ENCODE results near the gene KIAA0232. TPM values are rescaled to one million over a fixed set of nuclear protein-coding genes. Genes with fewer than 3 reads are reported as not detected.
A peak's percentile ranks its signal among the peaks of the same experiment; 100 is the strongest.

KIAA0232 gene
- total and polyA plus RNA-seq, 9 of the 15 experiments (the other 6 are each of a cell fraction or from before 2014, with no cell fraction given), result 3.5 to 17.4 (median 13.0) TPM

DNA sequence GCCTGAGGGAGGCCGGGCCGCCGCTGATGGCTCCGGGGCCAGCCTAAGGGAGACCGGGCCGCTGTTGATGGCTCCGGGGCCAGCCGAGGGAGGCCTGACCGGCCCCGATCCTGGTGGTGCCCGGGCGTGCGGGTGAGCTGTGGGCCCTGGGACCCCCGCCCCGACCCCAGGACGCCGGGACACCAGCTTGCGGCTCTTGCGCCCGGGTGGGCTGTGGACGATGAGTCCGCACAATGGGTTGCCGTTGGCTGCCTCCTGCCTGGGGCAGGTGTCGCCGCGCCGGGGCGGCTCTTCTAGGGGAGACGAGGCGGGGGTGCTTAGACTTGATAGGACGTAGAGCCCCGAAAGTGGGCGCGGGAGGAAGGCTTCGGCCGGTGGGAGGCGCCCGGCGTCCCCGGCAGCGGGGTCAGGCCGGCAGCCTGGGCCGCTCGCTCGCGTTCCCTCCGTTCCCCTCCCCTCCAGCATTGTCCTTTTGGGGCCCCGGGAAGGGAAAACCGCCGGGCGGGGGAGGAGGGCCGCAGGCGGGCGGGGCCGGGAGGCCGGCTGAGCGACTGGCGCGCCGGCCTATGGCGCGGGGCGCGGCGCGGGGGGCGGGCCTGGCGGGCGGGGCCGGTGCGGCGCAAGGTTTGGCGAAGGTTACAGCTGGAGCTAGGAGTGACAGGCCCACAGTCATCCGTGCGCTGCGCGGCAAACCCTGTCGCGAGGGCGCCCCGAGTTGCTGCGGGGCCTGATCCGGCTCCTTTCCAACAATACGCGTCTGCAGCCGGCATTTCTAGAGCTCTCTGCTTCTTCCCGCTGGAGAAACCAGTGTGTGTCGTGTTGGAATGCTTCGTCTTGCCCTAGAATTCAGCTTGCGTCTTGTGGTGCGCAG lies 819 bp downstream of the KIAA0232 start (continued):
- no peak for TF ChIP-seq AFF4 (CRISPR knock-in tag; IDR thresholded peaks at IDR 0.05)
- TF ChIP-seq ZNF146 (CRISPR knock-in tag; IDR thresholded peaks at IDR 0.05; ENCODE audit: unreplicated experiment), result no peak
- TF ChIP-seq NFRKB (IDR thresholded peaks at IDR 0.05; ENCODE audit: low read depth), result no peak
- no peak for TF ChIP-seq STAT5A (IDR thresholded peaks at IDR 0.05; ENCODE audit: borderline replicate concordance, low read length)
- no peak for TF ChIP-seq EZH2 (IDR thresholded peaks at IDR 0.05; ENCODE audit: borderline replicate concordance, low read depth, low read length)
- no peak for TF ChIP-seq RFX7 (CRISPR knock-in tag; IDR thresholded peaks at IDR 0.05)
- TF ChIP-seq ZNF444 (CRISPR knock-in tag; IDR thresholded peaks at IDR 0.05), result no peak
- no peak for TF ChIP-seq MAX (CRISPR knock-in tag; IDR thresholded peaks at IDR 0.05)
- TF ChIP-seq ZNF395 (CRISPR knock-in tag; IDR thresholded peaks at IDR 0.05), result 0 out of 2 replicates have a peak, but pooled peaks have one; percentile 11
- TF ChIP-seq ZNF12 (CRISPR knock-in tag; IDR thresholded peaks at IDR 0.05), result peak; percentile 82; the same call in 1 of the 2 replicates
- no peak for TF ChIP-seq SAFB (IDR thresholded peaks at IDR 0.05; ENCODE audit: borderline replicate concordance, low read depth, low read length)
- TF ChIP-seq, protein P1, sequence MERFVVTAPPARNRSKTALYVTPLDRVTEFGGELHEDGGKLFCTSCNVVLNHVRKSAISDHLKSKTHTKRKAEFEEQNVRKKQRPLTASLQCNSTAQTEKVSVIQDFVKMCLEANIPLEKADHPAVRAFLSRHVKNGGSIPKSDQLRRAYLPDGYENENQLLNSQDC (CRISPR knock-in tag; IDR thresholded peaks at IDR 0.05), result no peak
- peak; percentile 75; the same call in 1 of the 2 replicates for TF ChIP-seq ZC3H4 (CRISPR knock-in tag; IDR thresholded peaks at IDR 0.05; ENCODE audit: borderline replicate concordance)
- no peak; the same call in 1 of the 2 replicates for TF ChIP-seq ARID4B (CRISPR knock-in tag; IDR thresholded peaks at IDR 0.05)
- TF ChIP-seq DDX20 (tag; IDR thresholded peaks at IDR 0.05; ENCODE audit: low read depth), result no peak
- TF ChIP-seq HMG20B (CRISPR knock-in tag; IDR thresholded peaks at IDR 0.05), result no peak

Measured in K562 (cell line).